IPS DF 4.7 (cell line): ENCODE data around the gene ZNF133.
A peak's percentile ranks its signal among the peaks of the same experiment; 100 is the strongest.
"Not testable (repeated sequence)": the region's sequence is repeated elsewhere in the genome, so short reads cannot be mapped to it uniquely, and the experiment has no call there.

ENCODE experiments used
- DNase-seq: peaks from one replicate; pipeline ENCODE4 v3.0.0-alpha.2; 2013; ENCODE audit warnings: low spot score; ENCODE audit errors: extremely low read depth

The ZNF133 gene

GRCh38 chr20:18287915-18288748 is at the start of gene ZNF133:
Gene ZNF133 (plus strand): TSS chr20:18288527. CDS start chr20:18305687, 17,160 bp downstream.
- DNase-seq = peak; percentile 80

- DNase-seq = no peak
Measured at GRCh38 chr20:18240997-18241396, 47.3 kb upstream of the ZNF133 start.

GRCh38 chr20:18243802-18244201 is 44.5 kb upstream of the ZNF133 start:
- no peak for DNase-seq

GRCh38 chr20:18248545-18248944 is 39.8 kb upstream of the ZNF133 start:
- DNase-seq = not testable (repeated sequence)

- no peak for DNase-seq
Measured at GRCh38 chr20:18250217-18250616, 38.1 kb upstream of the ZNF133 start.

GRCh38 chr20:18252597-18253451 is 35.5 kb upstream of the ZNF133 start:
- no peak for DNase-seq

- no peak for DNase-seq
Measured at GRCh38 chr20:18254615-18255014, 33.7 kb upstream of the ZNF133 start.

- DNase-seq = no peak
Measured at GRCh38 chr20:18255526-18255925, 32.8 kb upstream of the ZNF133 start.

- DNase-seq = no peak
Measured at GRCh38 chr20:18256440-18257090, 31.8 kb upstream of the ZNF133 start.

GRCh38 chr20:18258126-18258860 is 30.0 kb upstream of the ZNF133 start:
- no peak for DNase-seq

- DNase-seq = no peak
Measured at GRCh38 chr20:18259730-18260129, 28.6 kb upstream of the ZNF133 start.

GRCh38 chr20:18263723-18264122 is 24.6 kb upstream of the ZNF133 start:
- no peak for DNase-seq

- DNase-seq = no peak
Measured at GRCh38 chr20:18265441-18265840, 22.9 kb upstream of the ZNF133 start.

- DNase-seq = no peak
Measured at GRCh38 chr20:18266282-18266681, 22.0 kb upstream of the ZNF133 start.

GRCh38 chr20:18267815-18268214 is 20.5 kb upstream of the ZNF133 start:
- no peak for DNase-seq

- no peak for DNase-seq
Measured at GRCh38 chr20:18271160-18271559, 17.2 kb upstream of the ZNF133 start.

GRCh38 chr20:18272451-18272850 is 15.9 kb upstream of the ZNF133 start:
- no peak for DNase-seq

- DNase-seq = no peak
Measured at GRCh38 chr20:18273738-18274137, 14.6 kb upstream of the ZNF133 start.

- DNase-seq = not testable (repeated sequence)
Measured at GRCh38 chr20:18275960-18276359, 12.4 kb upstream of the ZNF133 start.

- DNase-seq = peak; percentile 69
Measured at GRCh38 chr20:18276821-18277220, 11.5 kb upstream of the ZNF133 start.

GRCh38 chr20:18279242-18279641 is 9.1 kb upstream of the ZNF133 start:
- no peak for DNase-seq
